ENCODE measurements around the gene N4BP2L2.

DNA sequence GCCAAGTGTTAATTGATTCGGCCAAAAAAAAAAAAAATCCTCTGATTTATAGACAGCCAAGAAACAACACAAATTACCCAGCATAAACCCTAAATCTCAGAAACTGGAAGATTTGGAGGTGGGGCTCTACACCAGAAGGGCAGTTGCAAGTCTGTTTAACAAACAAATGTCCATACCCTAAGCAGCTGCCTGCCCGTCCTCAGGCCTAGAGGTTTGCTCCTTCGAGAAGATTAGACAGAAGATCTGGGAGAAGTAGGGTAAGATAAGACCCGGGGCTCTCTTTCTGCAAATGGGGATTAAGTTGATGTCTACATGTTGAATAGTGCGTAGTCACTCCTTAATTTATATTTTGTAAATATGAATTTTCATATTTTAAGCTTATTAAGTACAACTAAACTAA is 107.2 kb downstream of the N4BP2L2 start:
- TF ChIP-seq, protein P1, sequence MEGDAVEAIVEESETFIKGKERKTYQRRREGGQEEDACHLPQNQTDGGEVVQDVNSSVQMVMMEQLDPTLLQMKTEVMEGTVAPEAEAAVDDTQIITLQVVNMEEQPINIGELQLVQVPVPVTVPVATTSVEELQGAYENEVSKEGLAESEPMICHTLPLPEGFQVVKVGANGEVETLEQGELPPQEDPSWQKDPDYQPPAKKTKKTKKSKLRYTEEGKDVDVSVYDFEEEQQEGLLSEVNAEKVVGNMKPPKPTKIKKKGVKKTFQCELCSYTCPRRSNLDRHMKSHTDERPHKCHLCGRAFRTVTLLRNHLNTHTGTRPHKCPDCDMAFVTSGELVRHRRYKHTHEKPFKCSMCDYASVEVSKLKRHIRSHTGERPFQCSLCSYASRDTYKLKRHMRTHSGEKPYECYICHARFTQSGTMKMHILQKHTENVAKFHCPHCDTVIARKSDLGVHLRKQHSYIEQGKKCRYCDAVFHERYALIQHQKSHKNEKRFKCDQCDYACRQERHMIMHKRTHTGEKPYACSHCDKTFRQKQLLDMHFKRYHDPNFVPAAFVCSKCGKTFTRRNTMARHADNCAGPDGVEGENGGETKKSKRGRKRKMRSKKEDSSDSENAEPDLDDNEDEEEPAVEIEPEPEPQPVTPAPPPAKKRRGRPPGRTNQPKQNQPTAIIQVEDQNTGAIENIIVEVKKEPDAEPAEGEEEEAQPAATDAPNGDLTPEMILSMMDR (IDR thresholded peaks at IDR 0.05; ENCODE audit: insufficient read depth, low read length, poor library complexity, severe bottlenecking) = no peak
- no peak for TF ChIP-seq EZH2phosphoT487 (conservative IDR thresholded peaks at IDR 0.05; ENCODE audit: low read length)

Data from SU-DHL-6 (cell line).